A172 (cell line): ENCODE data around the gene GIPC1. TPM values are rescaled to one million over a fixed set of nuclear protein-coding genes. Genes with fewer than 3 reads are reported as not detected.

Source experiments
- DNase-seq: peaks from one replicate; pipeline ENCODE4 v3.0.0-alpha.2; 2015; ENCODE audit warnings: low spot score
- total RNA-seq: library from RNA; depleted of rRNA; stranded (reverse); fragments of >200 nt; shearing (Covaris generic); gene quantifications from 2 replicates; pipeline ENCODE4 v1.2.3, GENCODE V29; 2014

Gene GIPC1
- total RNA-seq, 1 experiment from 2014 or later, result 302 TPM

GRCh38 chr19:14494910-14495671 lies 836 bp downstream of the GIPC1 start:
- DNase-seq, result no peak

- no peak for DNase-seq
Measured at GRCh38 chr19:14494411-14494810, 1.5 kb downstream of the GIPC1 start.

GRCh38 chr19:14492756-14493337 lies 3.1 kb downstream of the GIPC1 start:
- DNase-seq, result no peak

GRCh38 chr19:14487370-14488125 lies 8.4 kb downstream of the GIPC1 start:
- DNase-seq, result no peak

- no peak for DNase-seq
Measured at GRCh38 chr19:14482172-14482941, 13.6 kb downstream of the GIPC1 start.

GRCh38 chr19:14480700-14481079 lies 15.2 kb downstream of the GIPC1 start:
- DNase-seq, result no peak

GRCh38 chr19:14479975-14480699 lies 15.8 kb downstream of the GIPC1 start:
- DNase-seq, result no peak

GRCh38 chr19:14479309-14479974 lies 16.5 kb downstream of the GIPC1 start:
- DNase-seq, result no peak

GRCh38 chr19:14478113-14478545 lies 17.8 kb downstream of the GIPC1 start:
- DNase-seq, result no peak

GRCh38 chr19:14477418-14478112 lies 18.4 kb downstream of the GIPC1 start:
- no peak for DNase-seq

GRCh38 chr19:14476673-14477401 lies 19.1 kb downstream of the GIPC1 start:
- DNase-seq, result peak; percentile 96

- DNase-seq, result no peak
Measured at GRCh38 chr19:14476327-14476672, 19.6 kb downstream of the GIPC1 start.

GRCh38 chr19:14475251-14476073 lies 20.5 kb downstream of the GIPC1 start, which contains the start of gene PTGER1:
Gene PTGER1 (minus strand): TSS chr19:14475354. CDS start chr19:14474320, 1,034 bp downstream.
- peak; percentile 73 for DNase-seq

GRCh38 chr19:14474827-14475226 lies 21.1 kb downstream of the GIPC1 start:
- DNase-seq, result no peak

GRCh38 chr19:14473978-14474578 lies 21.8 kb downstream of the GIPC1 start:
- no peak for DNase-seq

GRCh38 chr19:14473073-14473977 lies 22.6 kb downstream of the GIPC1 start:
- no peak for DNase-seq
